A549 (cell line): Measurements from ENCODE around the gene BSCL2. TPM values are rescaled to one million over a fixed set of nuclear protein-coding genes. Genes with fewer than 3 reads are reported as not detected.
"Not testable (repeated sequence)": the region's sequence is repeated elsewhere in the genome, so short reads cannot be mapped to it uniquely, and the experiment has no call there.

ENCODE experiments used
- ATAC-seq, 2 experiments: fragments of 200-7000 bp in 1 of 2; fragments of >200 bp in 1 of 2; cut with Nextera tagmentation in 1 of 2; cut with Tn5 transposase in 1 of 2; 3 replicates each; pipeline versions ENCODE4 v1.8.0 to v1.9.1; 2018 to 2020; ENCODE audit warnings: mild to moderate bottlenecking in 1 of 2, moderate library complexity in 1 of 2
- CTCF ChIA-PET: fragments of 300-600 bp; sonication (Branson Sonifier 250); formaldehyde crosslinking; extraction: SDS; loops from one replicate; lab custom pipeline; 2021; ENCODE audit warnings: antibody characterized with exemption, inconsistent platforms; lab: Yijun Ruan, JAX
- POLR2A ChIA-PET: fragments of 350-600 bp; formaldehyde crosslinking; extraction: SDS; loops from one replicate; lab custom pipeline; 2021; ENCODE audit warnings: antibody characterized with exemption, inconsistent platforms; lab: Yijun Ruan, JAX
- DNase-seq, 2 experiments: peaks; one replicate each; pipeline versions ENCODE4 v3.0.0 to v3.0.0-alpha.2; 2011 to 2016; ENCODE audit warnings: low read depth in 1 of 2, low spot score in 1 of 2
- FAIRE-seq: peaks from 2 replicates; lab custom pipeline; 2011; peaks lifted over from hg19 to GRCh38; lab: Jason Lieb, UNC
- H3K27ac ChIP-seq, 2 experiments: fragments of >200 bp; sonication (Bioruptor Twin); formaldehyde crosslinking; 3 replicates each; pipeline ENCODE4 v1.5.1; 2016 to 2017
- H3K4me1 ChIP-seq: fragments of >200 bp; sonication (Bioruptor Twin); formaldehyde crosslinking; 3 replicates; pipeline ENCODE4 v1.6.1; 2016
- H3K4me2 ChIP-seq: fragments of >200 bp; sonication (Bioruptor Twin); formaldehyde crosslinking; 3 replicates; pipeline ENCODE4 v1.6.1; 2016
- H3K4me3 ChIP-seq: fragments of >200 bp; sonication (Bioruptor Twin); formaldehyde crosslinking; 3 replicates; pipeline ENCODE4 v1.5.1; 2016
- H3K9me3 ChIP-seq: fragments of >200 bp; sonication (Bioruptor Twin); formaldehyde crosslinking; 3 replicates; pipeline ENCODE4 v1.6.1; 2016
- BHLHE40 ChIP-seq: IDR thresholded peaks from 2 replicates; pipeline ENCODE4 v1.6.1; 2012; ENCODE audit warnings: low read depth, low read length, inconsistent platforms
- CBX2 ChIP-seq: fragments of 200-600 bp; sonication (generic); IDR thresholded peaks from 2 replicates; pipeline ENCODE4 v1.6.1; 2016; ENCODE audit warnings: low read depth, mild to moderate bottlenecking, borderline replicate concordance
- CEBPB ChIP-seq, 2 experiments: fragments of >200 bp in 1 of 2; sonication (Bioruptor Twin) in 1 of 2; formaldehyde crosslinking in 1 of 2; IDR thresholded peaks; 2 replicates each; pipeline ENCODE4 v1.6.1; 2012 to 2016
- EHMT2 ChIP-seq: fragments of 200-600 bp; sonication (generic); IDR thresholded peaks from 2 replicates; pipeline ENCODE4 v1.6.1; 2016; ENCODE audit warnings: antibody characterized with exemption, low read depth, mild to moderate bottlenecking, moderate library complexity
- ESRRA ChIP-seq: fragments of 150-350 bp; IDR thresholded peaks from 2 replicates; pipeline ENCODE4 v1.6.1; 2014; ENCODE audit warnings: mild to moderate bottlenecking, low read length, borderline replicate concordance
- FOSB ChIP-seq: fragments of 250-450 bp; sonication (Bioruptor Pico); IDR thresholded peaks from 2 replicates; pipeline ENCODE4 v1.5.0; 2020; ENCODE audit warnings: mild to moderate bottlenecking, moderate library complexity
- FOSL2 ChIP-seq, 2 experiments: fragments of 450-650 bp in 1 of 2; fragments of >200 bp in 1 of 2; sonication (Bioruptor Twin) in 1 of 2; formaldehyde crosslinking; IDR thresholded peaks; 2 replicates each; pipeline versions ENCODE4 v1.5.0 to v1.6.1; 2016 to 2020; ENCODE audit warnings: mild to moderate bottlenecking in 1 of 2, moderate library complexity in 1 of 2
- HEYL ChIP-seq: fragments of 250-450 bp; sonication (Bioruptor Pico); IDR thresholded peaks from 2 replicates; pipeline ENCODE4 v1.8.0; 2021; ENCODE audit warnings: mild to moderate bottlenecking, moderate library complexity
- HOXA7 ChIP-seq: fragments of 250-450 bp; sonication (Bioruptor Pico); IDR thresholded peaks from 2 replicates; pipeline ENCODE4 v1.5.0; 2020; ENCODE audit warnings: mild to moderate bottlenecking, moderate library complexity
- HOXB5 ChIP-seq: fragments of 250-450 bp; sonication (Bioruptor Pico); IDR thresholded peaks from 2 replicates; pipeline ENCODE4 v1.5.0; 2020; ENCODE audit warnings: mild to moderate bottlenecking, moderate library complexity
- MAFK ChIP-seq: fragments of 450-650 bp; IDR thresholded peaks from 2 replicates; pipeline ENCODE4 v1.6.1; 2014; ENCODE audit not compliant: partially characterized antibody
- PHF8 ChIP-seq: fragments of 200-600 bp; sonication (generic); IDR thresholded peaks from 2 replicates; pipeline ENCODE4 v1.6.1; 2016; ENCODE audit warnings: low read depth, mild to moderate bottlenecking, antibody characterized with exemption, moderate library complexity, borderline replicate concordance
- RCOR1 ChIP-seq: fragments of 150-350 bp; IDR thresholded peaks from 2 replicates; pipeline ENCODE4 v1.6.1; 2014; ENCODE audit warnings: antibody characterized with exemption, low read length, low read depth
- TP53 ChIP-seq: fragments of 250-450 bp; sonication (Bioruptor Pico); IDR thresholded peaks from 2 replicates; pipeline ENCODE4 v1.5.0; 2021; ENCODE audit warnings: mild to moderate bottlenecking, moderate library complexity
- ZFP36 ChIP-seq: fragments of 450-650 bp; IDR thresholded peaks from 2 replicates; pipeline ENCODE4 v1.6.1; 2014; ENCODE audit warnings: borderline replicate concordance; ENCODE audit not compliant: partially characterized antibody
- WGBS: methylation state at CpG from one replicate; pipeline ENCODE4 v1.1.6; 2017; ENCODE audit errors: missing lambda C conversion rate; 5-methylcytosine and 5-hydroxymethylcytosine counted together
- polyA plus RNA-seq, 4 experiments: library from polyadenylated mRNA; depleted of rRNA in 3 of 4; stranded (reverse); fragments of >200 nt; fragmentation: RNase III in 1 of 4; extraction: RNeasy Plus Mini Kit Qiagen cat#74134 plus additional on column Dnase treatment in 1 of 4; gene quantifications; 2 replicates in 3 of 4; 3 replicates in 1 of 4; pipeline ENCODE4 v1.2.3, GENCODE V29; 2011 to 2017
- TF ChIP-seq, protein P1 (sequence below): fragments of >200 bp; sonication (Bioruptor Twin); formaldehyde crosslinking; IDR thresholded peaks from 3 replicates; pipeline ENCODE4 v1.6.1; 2016
- TF ChIP-seq, protein P2 (sequence below): fragments of >200 bp; sonication (Bioruptor Twin); formaldehyde crosslinking; IDR thresholded peaks from 3 replicates; pipeline ENCODE4 v1.5.1; 2016
- TF ChIP-seq, protein P3 (sequence below): fragments of 150-350 bp; IDR thresholded peaks from 2 replicates; pipeline ENCODE4 v1.6.1; 2014; ENCODE audit warnings: low read depth, mild to moderate bottlenecking, low read length

Gene BSCL2
- polyA plus RNA-seq, 2 of the 4 experiments (the other 2 are of a cell fraction) = 63.0 to 63.9 TPM

DNA sequence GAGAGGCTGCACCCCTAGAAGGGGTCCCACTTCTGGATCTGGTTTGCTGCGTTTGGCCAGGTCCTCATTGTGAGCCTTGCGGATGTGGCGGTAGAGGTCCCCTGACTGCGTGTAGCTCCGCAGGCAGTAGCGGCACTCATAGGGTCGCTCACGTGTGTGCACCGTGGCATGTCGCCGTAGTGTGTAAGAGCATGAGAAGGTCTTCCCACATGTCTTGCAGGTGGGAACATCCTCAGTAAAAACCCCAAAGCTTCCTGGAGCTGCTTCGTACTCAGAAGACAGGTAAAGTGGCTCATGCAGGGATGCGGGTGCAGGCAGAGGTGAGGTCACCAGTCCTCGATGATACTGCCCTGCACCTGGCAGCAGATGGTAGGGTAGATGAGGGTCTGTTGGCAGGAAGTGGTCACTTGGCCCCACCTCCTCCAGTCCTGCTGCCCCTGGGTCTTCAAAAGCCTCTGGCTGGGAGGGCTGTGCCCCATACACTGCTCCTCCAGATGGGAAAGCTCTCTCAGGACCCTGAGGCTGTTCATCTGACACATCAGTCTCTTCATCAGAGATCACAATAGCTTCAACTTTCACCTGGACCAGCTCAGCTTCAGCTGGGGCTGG is 45.1 kb upstream of the BSCL2 start:
- ChIA-PET CTCF (interaction anchor here (1.0 to 3.2 kb wide), 5 partner anchors 15 to 89 kb away, joined by 3 to 17 read pairs (median 7); no protein-coding TSS in a partner anchor), POLR2A (interaction anchor here (0.8 to 1.2 kb wide), 2 partner anchors 19 to 25 kb away, joined by 3 to 4 read pairs; partner anchors contain the start of genes HNRNPUL2, TAF6L and TTC9C)
- Histone ChIP-seq H3K4me2 (no peak overlapping the region), H3K9me3 (no peaks in the 10 kb centered on the region), H3K4me3 (no peak overlapping the region), H3K4me1 (peaks cover 11% of the 10 kb centered on the region; the same call in 1 of the 3 replicates), H3K27ac (no peak overlapping the region)
- no peak for TF ChIP-seq TP53 (CRISPR knock-in tag)
- TF ChIP-seq ZFP36 = no peak
- no peak for TF ChIP-seq HOXB5 (CRISPR knock-in tag)
- TF ChIP-seq, protein P1, sequence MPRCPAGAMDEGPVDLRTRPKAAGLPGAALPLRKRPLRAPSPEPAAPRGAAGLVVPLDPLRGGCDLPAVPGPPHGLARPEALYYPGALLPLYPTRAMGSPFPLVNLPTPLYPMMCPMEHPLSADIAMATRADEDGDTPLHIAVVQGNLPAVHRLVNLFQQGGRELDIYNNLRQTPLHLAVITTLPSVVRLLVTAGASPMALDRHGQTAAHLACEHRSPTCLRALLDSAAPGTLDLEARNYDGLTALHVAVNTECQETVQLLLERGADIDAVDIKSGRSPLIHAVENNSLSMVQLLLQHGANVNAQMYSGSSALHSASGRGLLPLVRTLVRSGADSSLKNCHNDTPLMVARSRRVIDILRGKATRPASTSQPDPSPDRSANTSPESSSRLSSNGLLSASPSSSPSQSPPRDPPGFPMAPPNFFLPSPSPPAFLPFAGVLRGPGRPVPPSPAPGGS = no peak
- no peak for TF ChIP-seq HOXA7 (CRISPR knock-in tag)
- no peak for TF ChIP-seq CBX2
- no peak for TF ChIP-seq PHF8
- TF ChIP-seq, protein P2, sequence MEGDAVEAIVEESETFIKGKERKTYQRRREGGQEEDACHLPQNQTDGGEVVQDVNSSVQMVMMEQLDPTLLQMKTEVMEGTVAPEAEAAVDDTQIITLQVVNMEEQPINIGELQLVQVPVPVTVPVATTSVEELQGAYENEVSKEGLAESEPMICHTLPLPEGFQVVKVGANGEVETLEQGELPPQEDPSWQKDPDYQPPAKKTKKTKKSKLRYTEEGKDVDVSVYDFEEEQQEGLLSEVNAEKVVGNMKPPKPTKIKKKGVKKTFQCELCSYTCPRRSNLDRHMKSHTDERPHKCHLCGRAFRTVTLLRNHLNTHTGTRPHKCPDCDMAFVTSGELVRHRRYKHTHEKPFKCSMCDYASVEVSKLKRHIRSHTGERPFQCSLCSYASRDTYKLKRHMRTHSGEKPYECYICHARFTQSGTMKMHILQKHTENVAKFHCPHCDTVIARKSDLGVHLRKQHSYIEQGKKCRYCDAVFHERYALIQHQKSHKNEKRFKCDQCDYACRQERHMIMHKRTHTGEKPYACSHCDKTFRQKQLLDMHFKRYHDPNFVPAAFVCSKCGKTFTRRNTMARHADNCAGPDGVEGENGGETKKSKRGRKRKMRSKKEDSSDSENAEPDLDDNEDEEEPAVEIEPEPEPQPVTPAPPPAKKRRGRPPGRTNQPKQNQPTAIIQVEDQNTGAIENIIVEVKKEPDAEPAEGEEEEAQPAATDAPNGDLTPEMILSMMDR = no peak
- TF ChIP-seq RCOR1 = no peak
- no peak for TF ChIP-seq MAFK
- no peak for TF ChIP-seq ESRRA
- no peak for TF ChIP-seq HEYL (CRISPR knock-in tag)
- TF ChIP-seq CEBPB (IDR thresholded peaks at IDR 0.05) = no peak
- TF ChIP-seq, protein P3, sequence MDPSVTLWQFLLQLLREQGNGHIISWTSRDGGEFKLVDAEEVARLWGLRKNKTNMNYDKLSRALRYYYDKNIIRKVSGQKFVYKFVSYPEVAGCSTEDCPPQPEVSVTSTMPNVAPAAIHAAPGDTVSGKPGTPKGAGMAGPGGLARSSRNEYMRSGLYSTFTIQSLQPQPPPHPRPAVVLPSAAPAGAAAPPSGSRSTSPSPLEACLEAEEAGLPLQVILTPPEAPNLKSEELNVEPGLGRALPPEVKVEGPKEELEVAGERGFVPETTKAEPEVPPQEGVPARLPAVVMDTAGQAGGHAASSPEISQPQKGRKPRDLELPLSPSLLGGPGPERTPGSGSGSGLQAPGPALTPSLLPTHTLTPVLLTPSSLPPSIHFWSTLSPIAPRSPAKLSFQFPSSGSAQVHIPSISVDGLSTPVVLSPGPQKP = no peak
- no peak for TF ChIP-seq EHMT2
- TF ChIP-seq FOSL2 (IDR thresholded peaks at IDR 0.05) = no peak
- TF ChIP-seq FOSL2 (CRISPR knock-in tag; IDR thresholded peaks at IDR 0.05) = no peak
- no peak for TF ChIP-seq FOSB (CRISPR knock-in tag)
- TF ChIP-seq BHLHE40 = no peak
- whole genome bisulfite sequencing = 93% methylated on average over 14 of the region's 14 CpGs
- ATAC-seq = no peak
- no peak for DNase-seq
- no peak for FAIRE-seq

GRCh38 chr11:62749931-62750330 is 42.7 kb upstream of the BSCL2 start:
- not testable (repeated sequence) for ATAC-seq
- WGBS = 91% methylated on average over 5 of the region's 5 CpGs

More at GRCh38 chr11:62749931-62750330, 42.7 kb upstream of the BSCL2 start:
- H3K4me3 ChIP-seq, H3K9me3 ChIP-seq, FAIRE-seq, H3K4me2 ChIP-seq, POLR2A ChIA-PET, H3K27ac ChIP-seq, DNase-seq: not testable (repeated sequence)
- H3K4me1 ChIP-seq = peaks cover 11% of the 10 kb centered on the region; the same call in 1 of the 3 replicates
- CTCF ChIA-PET = interaction anchor here (0.7 to 1.6 kb wide), 2 partner anchors 37 to 49 kb away, joined by 3 to 5 read pairs; no protein-coding TSS in a partner anchor
